ENCODE measurements around the gene PLSCR2.

DNA sequence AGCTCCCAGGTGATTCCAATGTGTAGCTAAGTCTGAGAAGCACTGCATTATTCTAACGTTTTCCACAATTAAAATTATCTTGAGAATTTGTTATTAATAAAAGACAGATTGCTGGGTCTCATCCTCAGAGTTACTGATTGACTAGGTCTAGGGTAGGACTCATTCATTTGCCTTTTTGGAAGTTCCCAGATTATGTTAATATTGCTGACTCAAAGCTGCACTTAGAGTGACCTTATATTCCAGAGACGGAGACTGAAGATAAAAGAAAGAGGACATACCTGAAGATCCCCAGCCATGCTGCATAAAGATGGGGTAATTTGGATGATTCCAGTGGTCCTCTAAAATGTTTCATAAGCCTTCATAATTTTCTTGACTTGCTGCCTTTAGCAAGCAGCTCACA, 81.8 kb downstream of the PLSCR2 start:
- TF ChIP-seq, protein P1, sequence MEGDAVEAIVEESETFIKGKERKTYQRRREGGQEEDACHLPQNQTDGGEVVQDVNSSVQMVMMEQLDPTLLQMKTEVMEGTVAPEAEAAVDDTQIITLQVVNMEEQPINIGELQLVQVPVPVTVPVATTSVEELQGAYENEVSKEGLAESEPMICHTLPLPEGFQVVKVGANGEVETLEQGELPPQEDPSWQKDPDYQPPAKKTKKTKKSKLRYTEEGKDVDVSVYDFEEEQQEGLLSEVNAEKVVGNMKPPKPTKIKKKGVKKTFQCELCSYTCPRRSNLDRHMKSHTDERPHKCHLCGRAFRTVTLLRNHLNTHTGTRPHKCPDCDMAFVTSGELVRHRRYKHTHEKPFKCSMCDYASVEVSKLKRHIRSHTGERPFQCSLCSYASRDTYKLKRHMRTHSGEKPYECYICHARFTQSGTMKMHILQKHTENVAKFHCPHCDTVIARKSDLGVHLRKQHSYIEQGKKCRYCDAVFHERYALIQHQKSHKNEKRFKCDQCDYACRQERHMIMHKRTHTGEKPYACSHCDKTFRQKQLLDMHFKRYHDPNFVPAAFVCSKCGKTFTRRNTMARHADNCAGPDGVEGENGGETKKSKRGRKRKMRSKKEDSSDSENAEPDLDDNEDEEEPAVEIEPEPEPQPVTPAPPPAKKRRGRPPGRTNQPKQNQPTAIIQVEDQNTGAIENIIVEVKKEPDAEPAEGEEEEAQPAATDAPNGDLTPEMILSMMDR (IDR thresholded peaks at IDR 0.05; ENCODE audit: low read depth, low read length, missing input control) = no peak
- no peak for TF ChIP-seq YY1 (IDR thresholded peaks at IDR 0.05)
- no peak for TF ChIP-seq SP1 (IDR thresholded peaks at IDR 0.05)
- TF ChIP-seq RAD21 (IDR thresholded peaks at IDR 0.05) = no peak
- no peak for TF ChIP-seq REST (IDR thresholded peaks at IDR 0.05)
- no peak for TF ChIP-seq TAF1 (conservative IDR thresholded peaks at IDR 0.05)
- TF ChIP-seq FOXA1 (IDR thresholded peaks at IDR 0.05) = no peak
- no peak for TF ChIP-seq GABPA (IDR thresholded peaks at IDR 0.05 in 1 of 2, conservative IDR thresholded peaks at IDR 0.05 in 1 of 2)
- TF ChIP-seq JUND (IDR thresholded peaks at IDR 0.05) = no peak

Measured in liver (tissue), 3 donors.